ENCODE results near the gene GAK.

DNA sequence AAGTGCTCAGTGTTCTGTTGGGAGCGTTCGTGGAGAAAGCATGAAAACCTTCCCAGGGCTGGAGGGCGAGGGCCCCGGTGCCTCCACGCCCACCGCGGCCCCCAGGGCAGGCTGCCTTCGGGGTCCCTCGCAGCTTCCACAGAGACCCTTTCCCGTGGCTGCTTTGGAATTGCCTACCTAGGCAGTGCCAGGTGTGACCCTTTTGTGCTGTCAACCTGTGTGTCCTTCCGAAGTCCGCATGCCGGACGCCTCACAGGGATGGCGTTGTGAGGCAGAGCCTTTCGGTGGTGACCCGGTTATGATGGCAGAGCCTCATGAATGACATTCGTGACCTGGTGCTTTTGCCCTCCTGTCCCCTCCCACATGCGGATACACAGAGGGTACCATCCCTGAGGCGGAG, 17.5 kb upstream of the GAK start:
- TF ChIP-seq, protein P1, sequence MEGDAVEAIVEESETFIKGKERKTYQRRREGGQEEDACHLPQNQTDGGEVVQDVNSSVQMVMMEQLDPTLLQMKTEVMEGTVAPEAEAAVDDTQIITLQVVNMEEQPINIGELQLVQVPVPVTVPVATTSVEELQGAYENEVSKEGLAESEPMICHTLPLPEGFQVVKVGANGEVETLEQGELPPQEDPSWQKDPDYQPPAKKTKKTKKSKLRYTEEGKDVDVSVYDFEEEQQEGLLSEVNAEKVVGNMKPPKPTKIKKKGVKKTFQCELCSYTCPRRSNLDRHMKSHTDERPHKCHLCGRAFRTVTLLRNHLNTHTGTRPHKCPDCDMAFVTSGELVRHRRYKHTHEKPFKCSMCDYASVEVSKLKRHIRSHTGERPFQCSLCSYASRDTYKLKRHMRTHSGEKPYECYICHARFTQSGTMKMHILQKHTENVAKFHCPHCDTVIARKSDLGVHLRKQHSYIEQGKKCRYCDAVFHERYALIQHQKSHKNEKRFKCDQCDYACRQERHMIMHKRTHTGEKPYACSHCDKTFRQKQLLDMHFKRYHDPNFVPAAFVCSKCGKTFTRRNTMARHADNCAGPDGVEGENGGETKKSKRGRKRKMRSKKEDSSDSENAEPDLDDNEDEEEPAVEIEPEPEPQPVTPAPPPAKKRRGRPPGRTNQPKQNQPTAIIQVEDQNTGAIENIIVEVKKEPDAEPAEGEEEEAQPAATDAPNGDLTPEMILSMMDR (IDR thresholded peaks at IDR 0.05) = no peak
- TF ChIP-seq POLR2AphosphoS5 (IDR thresholded peaks at IDR 0.05) = no peak
- TF ChIP-seq POLR2A (IDR thresholded peaks at IDR 0.05; ENCODE audit: low read depth) = no peak

Measured in esophagus muscularis mucosa (tissue), 3 donors.